Lower leg skin (tissue), 4 donors: ENCODE results near the gene BMP8B. TPM values are rescaled to one million over a fixed set of nuclear protein-coding genes. Genes with fewer than 3 reads are reported as not detected.

Experiments
- DNase-seq, 2 donors: peaks; one replicate each; pipeline ENCODE4 v3.0.0-alpha.2; 2019; ENCODE audit warnings: low spot score in 2 of 2
- H3K4me3 ChIP-seq: fragments of 200-600 bp; sonication (generic); 2 replicates; pipeline ENCODE4 v1.5.1; 2017; ENCODE audit warnings: mild to moderate bottlenecking, low read depth; ENCODE audit not compliant: poor library complexity, severe bottlenecking
- POLR2A ChIP-seq, 2 donors: fragments of 450-650 bp; IDR thresholded peaks; one replicate each; pipeline ENCODE4 v1.6.1; 2016 to 2017; ENCODE audit warnings: antibody characterized with exemption in 2 of 2, mild to moderate bottlenecking in 1 of 2, moderate library complexity in 1 of 2
- WGBS, 2 donors: methylation state at CpG; one replicate each; pipeline ENCODE4 v1.1.5; 2018; 5-methylcytosine and 5-hydroxymethylcytosine counted together
- intact Hi-C: fragments of 100-400 bp; cut with DNase I; formaldehyde crosslinking; loops from one replicate; pipeline ENCODE4 v1.15.0; 2023; ENCODE audit warnings: low total_unique reads
- total RNA-seq, 4 donors: library from RNA; depleted of rRNA; stranded (reverse); fragments of >200 nt; gene quantifications; one replicate each; pipeline ENCODE4 v1.1.0, GENCODE V29; 2016
- TF ChIP-seq, protein P1 (sequence below), 3 donors: fragments of 450-650 bp; IDR thresholded peaks; one replicate each; pipeline ENCODE4 v1.5.1; 2016; ENCODE audit warnings: antibody characterized with exemption in 3 of 3, mild to moderate bottlenecking in 3 of 3, moderate library complexity in 2 of 3

The BMP8B gene, protein sequence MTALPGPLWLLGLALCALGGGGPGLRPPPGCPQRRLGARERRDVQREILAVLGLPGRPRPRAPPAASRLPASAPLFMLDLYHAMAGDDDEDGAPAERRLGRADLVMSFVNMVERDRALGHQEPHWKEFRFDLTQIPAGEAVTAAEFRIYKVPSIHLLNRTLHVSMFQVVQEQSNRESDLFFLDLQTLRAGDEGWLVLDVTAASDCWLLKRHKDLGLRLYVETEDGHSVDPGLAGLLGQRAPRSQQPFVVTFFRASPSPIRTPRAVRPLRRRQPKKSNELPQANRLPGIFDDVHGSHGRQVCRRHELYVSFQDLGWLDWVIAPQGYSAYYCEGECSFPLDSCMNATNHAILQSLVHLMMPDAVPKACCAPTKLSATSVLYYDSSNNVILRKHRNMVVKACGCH
- total RNA-seq, result 1 to 10 TPM; 1.1 to 2.2 (median 1.5) TPM

DNA sequence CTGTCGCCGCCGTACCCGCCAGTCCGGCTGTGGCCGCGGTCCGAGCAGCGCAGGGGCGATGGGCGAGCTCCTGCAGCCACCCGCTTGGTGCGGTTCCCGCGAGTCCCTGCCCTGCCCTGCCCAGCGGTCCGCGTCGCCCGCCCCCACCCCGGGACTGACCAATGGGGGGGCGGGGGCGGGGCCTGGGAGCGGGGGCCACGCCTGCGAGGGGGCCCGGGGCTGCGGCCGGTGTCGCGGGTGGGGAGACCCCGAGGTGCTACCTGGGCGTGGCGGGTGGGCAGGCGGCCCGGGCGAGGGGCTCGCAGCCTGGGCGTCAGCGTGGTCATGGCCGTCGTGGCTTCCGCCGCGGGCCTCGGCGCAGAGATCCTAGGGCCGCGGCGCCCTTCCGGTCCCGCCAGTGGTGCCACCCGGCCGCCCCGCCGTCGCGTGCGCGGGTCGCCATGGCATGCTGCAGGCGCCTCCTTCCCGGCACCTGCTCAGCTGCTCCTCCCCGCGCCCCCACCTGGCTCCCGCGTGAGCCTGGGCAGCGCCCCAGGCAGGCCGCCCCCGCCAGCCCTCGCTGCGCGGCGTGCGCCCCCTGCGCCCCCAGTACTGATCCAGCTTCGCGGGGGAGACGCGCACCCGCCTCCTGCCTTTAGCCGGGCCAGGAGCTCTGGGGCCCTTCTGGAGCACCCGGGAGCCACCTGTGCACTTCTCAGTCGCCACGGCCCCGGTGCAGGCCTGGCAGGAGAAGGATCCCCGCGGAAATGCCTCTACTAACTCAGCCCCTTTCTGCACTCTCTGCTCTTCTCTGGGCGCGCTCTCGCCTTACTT lies at the start of gene BMP8B:
BMP8B (minus strand) TSS at position 108 of the 813 bp plus-strand sequence. CDS start 380 bp downstream, outside the sequence.
- intact Hi-C loops, result no loop called here
- DNase-seq, result no peak
- TF ChIP-seq, protein P1, sequence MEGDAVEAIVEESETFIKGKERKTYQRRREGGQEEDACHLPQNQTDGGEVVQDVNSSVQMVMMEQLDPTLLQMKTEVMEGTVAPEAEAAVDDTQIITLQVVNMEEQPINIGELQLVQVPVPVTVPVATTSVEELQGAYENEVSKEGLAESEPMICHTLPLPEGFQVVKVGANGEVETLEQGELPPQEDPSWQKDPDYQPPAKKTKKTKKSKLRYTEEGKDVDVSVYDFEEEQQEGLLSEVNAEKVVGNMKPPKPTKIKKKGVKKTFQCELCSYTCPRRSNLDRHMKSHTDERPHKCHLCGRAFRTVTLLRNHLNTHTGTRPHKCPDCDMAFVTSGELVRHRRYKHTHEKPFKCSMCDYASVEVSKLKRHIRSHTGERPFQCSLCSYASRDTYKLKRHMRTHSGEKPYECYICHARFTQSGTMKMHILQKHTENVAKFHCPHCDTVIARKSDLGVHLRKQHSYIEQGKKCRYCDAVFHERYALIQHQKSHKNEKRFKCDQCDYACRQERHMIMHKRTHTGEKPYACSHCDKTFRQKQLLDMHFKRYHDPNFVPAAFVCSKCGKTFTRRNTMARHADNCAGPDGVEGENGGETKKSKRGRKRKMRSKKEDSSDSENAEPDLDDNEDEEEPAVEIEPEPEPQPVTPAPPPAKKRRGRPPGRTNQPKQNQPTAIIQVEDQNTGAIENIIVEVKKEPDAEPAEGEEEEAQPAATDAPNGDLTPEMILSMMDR (IDR thresholded peaks at IDR 0.05), result no peak
- TF ChIP-seq POLR2A (IDR thresholded peaks at IDR 0.05), result no peak
- 9 to 16% methylated on average over 10 to 12 of the region's 91 CpGs for WGBS, 2 donors
- H3K4me3 ChIP-seq, result peak within 1 kb of the TSS; percentile 30

DNA sequence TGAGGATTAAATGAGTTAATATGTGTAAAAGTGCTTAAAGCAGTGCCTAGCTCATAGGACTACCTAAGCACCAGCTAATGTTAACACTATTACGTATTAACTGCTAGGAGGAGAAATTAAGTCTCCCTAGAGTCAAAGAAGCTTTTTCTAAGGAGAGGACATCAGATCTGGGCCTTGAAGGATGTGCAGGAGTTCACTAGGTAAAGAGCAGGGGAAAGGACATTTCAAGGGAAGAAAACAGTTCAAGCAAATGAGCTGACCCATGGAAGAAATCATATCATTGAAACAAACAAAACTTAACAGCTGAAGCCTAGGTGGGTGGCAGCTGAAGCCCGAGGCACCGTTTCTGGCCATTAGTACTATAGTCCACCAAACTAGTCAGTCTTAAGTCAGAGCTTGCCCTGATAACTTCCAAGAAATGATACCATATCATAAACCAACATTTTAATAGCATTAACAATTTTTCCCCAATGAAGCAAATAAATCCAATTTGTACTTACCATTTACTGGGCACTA lies 48.0 kb upstream of the BMP8B start:
- intact Hi-C loops, result no loop called here
- no peak overlapping the region for H3K4me3 ChIP-seq
- no peak for DNase-seq
- WGBS, 2 donors, result 86 to 96% methylated on average over 3 of the region's 3 CpGs
- no peak for TF ChIP-seq POLR2A (IDR thresholded peaks at IDR 0.05)
- TF ChIP-seq, protein P1 (IDR thresholded peaks at IDR 0.05), result no peak

DNA sequence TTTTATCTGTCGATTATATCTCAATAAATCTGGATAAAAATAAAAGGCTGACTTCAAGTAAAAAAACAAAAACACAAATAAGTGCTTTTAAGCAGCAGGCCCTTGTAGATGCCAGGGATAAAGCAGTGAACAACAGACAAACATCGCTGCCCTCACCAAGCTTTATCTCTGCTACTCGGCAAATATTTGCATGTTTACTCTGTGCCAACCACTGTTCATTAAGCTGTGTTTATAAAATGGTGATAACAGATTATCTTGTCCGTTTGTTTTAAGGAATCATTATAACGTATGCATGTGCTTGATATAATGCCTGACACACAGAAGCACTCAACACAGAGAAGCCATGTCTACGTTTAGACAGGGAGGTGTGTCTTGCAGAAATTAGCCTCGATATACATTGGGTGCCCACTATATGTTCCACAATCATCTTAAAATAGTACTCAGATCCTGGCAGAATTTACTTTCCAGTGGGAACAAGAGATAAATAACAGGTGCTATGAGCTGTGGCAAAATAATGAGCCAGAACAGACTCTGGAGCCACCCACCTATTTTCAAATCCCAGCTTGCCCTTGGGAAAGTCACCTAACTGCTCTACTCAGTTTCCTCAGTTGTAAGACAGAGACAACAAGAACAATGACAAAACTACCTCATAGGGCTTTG lies 47.4 kb upstream of the BMP8B start:
- TF ChIP-seq, protein P1 (IDR thresholded peaks at IDR 0.05), result no peak
- no peak for TF ChIP-seq POLR2A (IDR thresholded peaks at IDR 0.05)
- intact Hi-C loops, result no loop called here
- H3K4me3 ChIP-seq, result no peak overlapping the region
- WGBS, 2 donors, result 73 to 74% methylated on average over 7 of the region's 7 CpGs
- no peak for DNase-seq

DNA sequence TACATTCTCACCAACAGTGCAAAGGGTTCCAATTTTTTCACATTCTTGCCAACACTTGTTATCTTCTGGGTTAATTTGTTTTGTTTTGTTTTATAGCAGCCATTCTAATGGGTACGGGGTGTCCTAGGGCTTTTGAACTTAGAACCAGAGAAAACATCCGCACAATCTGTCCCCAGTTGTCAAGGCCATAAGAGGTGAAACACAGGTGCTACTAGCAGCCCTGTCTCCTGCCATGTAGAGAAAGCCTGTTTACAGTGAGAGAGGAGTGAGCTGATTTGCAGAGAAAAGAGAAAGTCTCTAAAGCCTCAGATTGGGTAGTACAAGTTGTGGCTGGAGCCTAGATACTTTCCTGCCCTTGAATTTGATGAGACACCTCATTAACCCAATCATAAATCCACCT lies 46.4 kb upstream of the BMP8B start:
- TF ChIP-seq POLR2A (IDR thresholded peaks at IDR 0.05), result no peak
- TF ChIP-seq, protein P1 (IDR thresholded peaks at IDR 0.05), result no peak
- intact Hi-C loops, result no loop called here
- DNase-seq, result no peak
- WGBS, 2 donors, result 90 to 95% methylated on average over 2 of the region's 2 CpGs
- no peak overlapping the region for H3K4me3 ChIP-seq

DNA sequence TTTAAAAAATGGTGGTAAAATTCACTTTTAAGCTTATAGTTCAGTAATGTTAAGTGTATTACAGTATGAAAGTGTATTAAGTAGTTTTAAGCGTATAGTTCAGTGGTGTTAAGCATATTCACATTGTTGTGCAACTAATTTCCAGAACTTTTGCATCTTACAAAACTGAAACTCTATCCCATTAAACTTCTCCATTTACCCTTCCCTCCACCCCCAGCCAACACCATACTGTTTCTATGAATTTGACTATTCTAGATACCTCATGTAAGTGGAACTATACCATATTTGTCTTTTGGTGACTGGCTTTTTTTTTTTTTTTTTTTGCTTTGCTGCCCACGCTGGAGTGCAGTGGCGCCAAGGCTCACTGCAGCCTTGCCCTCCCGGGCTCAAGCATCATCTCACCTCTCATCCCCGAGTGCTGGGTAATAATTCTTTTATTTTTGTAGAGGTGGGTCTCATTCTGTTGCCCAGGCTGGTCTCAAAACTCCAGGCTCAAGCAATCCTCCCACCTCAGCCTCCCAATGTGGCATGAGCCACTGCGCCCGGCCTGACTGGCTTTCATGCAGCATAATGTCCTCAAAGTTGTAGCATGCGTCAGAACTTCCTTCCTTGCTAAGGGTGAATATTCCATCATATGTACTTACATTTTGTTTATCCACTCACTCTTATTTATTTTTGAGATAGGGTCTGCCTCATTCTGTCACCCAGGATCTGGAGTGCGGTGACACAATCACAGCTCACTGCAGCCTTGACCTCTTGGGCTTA lies 45.1 kb upstream of the BMP8B start:
- 90 to 95% methylated on average over 9 of the region's 9 CpGs for WGBS, 2 donors
- H3K4me3 ChIP-seq, result no peak overlapping the region
- intact Hi-C loops, result no loop called here
- TF ChIP-seq POLR2A (IDR thresholded peaks at IDR 0.05), result no peak
- TF ChIP-seq, protein P1 (IDR thresholded peaks at IDR 0.05), result no peak
- no peak for DNase-seq
